K562 (cell line): ENCODE results near the gene MAP2K7.

Experiments
- CTCF ChIP-seq, 3 experiments: IDR thresholded peaks in 2 of 3; conservative IDR thresholded peaks in 1 of 3; 2 replicates each; pipeline ENCODE4 v1.5.1; 2011 to 2012; ENCODE audit warnings: low read length in 3 of 3, mild to moderate bottlenecking in 3 of 3, control low read depth in 2 of 3, improper control_type of control experiment in 1 of 3, inconsistent platforms in 1 of 3, low read depth in 1 of 3, mixed read lengths in 1 of 3, moderate library complexity in 1 of 3; ENCODE audit not compliant: insufficient read depth in 2 of 3
- ZNF274 ChIP-seq: IDR thresholded peaks from 2 replicates; pipeline ENCODE4 v1.6.1; 2011; ENCODE audit warnings: low read depth, mild to moderate bottlenecking, low read length, moderate library complexity, borderline replicate concordance

GRCh38 chr19:7920519-7921301 is 17.0 kb downstream of the MAP2K7 start:
- no peak for TF ChIP-seq ZNF274
- no peak for TF ChIP-seq CTCF (IDR thresholded peaks at IDR 0.05 in 2 of 3, conservative IDR thresholded peaks at IDR 0.05 in 1 of 3; ENCODE audit: insufficient read depth in 2 of 3, low read depth in 1 of 3, low read length in 3 of 3)
